Left ventricle myocardium inferior (tissue), 1 donor: Measurements from ENCODE around the gene FOXJ3. TPM values are rescaled to one million over a fixed set of nuclear protein-coding genes. Genes with fewer than 3 reads are reported as not detected.

Experiments
- DNase-seq: peaks from one replicate; pipeline ENCODE4 v3.0.0-alpha.2; 2020
- H3K27ac ChIP-seq: fragments of 200-600 bp; replicated peaks from 2 replicates; pipeline ENCODE4 v1.8.0; 2021
- H3K27me3 ChIP-seq: fragments of 200-600 bp; 2 replicates; pipeline ENCODE4 v1.8.0; 2021; ENCODE audit warnings: low read depth
- H3K36me3 ChIP-seq: fragments of 200-600 bp; 2 replicates; pipeline ENCODE4 v1.8.0; 2021
- H3K4me1 ChIP-seq: fragments of 200-600 bp; 2 replicates; pipeline ENCODE4 v1.8.0; 2021
- H3K4me3 ChIP-seq: fragments of 200-600 bp; 2 replicates; pipeline ENCODE4 v1.8.0; 2021; ENCODE audit warnings: mild to moderate bottlenecking, moderate library complexity
- H3K9me3 ChIP-seq: fragments of 200-600 bp; replicated peaks from 2 replicates; pipeline ENCODE4 v1.8.0; 2021
- intact Hi-C: fragments of 100-400 bp; cut with micrococcal nuclease; formaldehyde crosslinking; loops from one replicate; pipeline ENCODE4 v1.11.0; 2022
- total RNA-seq: library from RNA; stranded (reverse); fragmentation: NEBNext Ultra II Directional; extraction: Animal tissue kit (Norgen Biotek cat#: 25700); gene quantifications from one replicate; pipeline ENCODE4 v1.2.1, GENCODE V29; 2021
- TF ChIP-seq, protein P1 (sequence below): fragments of 200-600 bp; IDR thresholded peaks from 2 replicates; pipeline ENCODE4 v1.8.0; 2021; ENCODE audit warnings: antibody characterized with exemption, mild to moderate bottlenecking, borderline replicate concordance
- donor health status: DM: no; HTN: yes; CAD: no; lungs with severe emphysema.

Gene FOXJ3
- total RNA-seq, 1 donor from 2014 or later = 40.7 TPM

DNA sequence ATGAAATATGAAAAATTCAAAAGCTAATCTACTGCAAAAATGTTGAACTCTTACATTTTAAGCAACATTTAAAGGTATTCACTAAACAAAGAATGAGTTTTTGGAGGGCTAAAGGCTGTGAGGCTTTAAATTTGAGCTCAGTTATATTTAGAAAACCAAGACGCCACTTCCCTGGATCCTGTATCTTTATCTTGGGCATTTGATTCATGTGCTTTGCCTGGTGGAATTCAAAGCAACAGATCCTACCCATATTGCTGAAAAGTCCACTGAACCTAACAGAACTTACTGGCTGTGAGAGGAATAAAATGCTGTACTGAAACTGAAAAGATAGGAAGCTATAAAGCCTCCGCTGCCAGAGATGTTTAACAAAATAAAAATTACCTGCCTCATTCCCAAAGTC, 14.3 kb downstream of the FOXJ3 start:
- intact Hi-C loops = no loop called here
- H3K27me3 ChIP-seq = no peaks in the 10 kb centered on the region
- H3K36me3 ChIP-seq = no peaks in the 10 kb centered on the region
- TF ChIP-seq, protein P1, sequence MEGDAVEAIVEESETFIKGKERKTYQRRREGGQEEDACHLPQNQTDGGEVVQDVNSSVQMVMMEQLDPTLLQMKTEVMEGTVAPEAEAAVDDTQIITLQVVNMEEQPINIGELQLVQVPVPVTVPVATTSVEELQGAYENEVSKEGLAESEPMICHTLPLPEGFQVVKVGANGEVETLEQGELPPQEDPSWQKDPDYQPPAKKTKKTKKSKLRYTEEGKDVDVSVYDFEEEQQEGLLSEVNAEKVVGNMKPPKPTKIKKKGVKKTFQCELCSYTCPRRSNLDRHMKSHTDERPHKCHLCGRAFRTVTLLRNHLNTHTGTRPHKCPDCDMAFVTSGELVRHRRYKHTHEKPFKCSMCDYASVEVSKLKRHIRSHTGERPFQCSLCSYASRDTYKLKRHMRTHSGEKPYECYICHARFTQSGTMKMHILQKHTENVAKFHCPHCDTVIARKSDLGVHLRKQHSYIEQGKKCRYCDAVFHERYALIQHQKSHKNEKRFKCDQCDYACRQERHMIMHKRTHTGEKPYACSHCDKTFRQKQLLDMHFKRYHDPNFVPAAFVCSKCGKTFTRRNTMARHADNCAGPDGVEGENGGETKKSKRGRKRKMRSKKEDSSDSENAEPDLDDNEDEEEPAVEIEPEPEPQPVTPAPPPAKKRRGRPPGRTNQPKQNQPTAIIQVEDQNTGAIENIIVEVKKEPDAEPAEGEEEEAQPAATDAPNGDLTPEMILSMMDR = no peak
- H3K27ac ChIP-seq = peak overlapping the region; percentile 80
- peaks cover 92% of the 10 kb centered on the region for H3K4me1 ChIP-seq
- no peak for DNase-seq
- H3K4me3 ChIP-seq = peak overlapping the region; percentile 29
- H3K9me3 ChIP-seq = no peaks in the 10 kb centered on the region

DNA sequence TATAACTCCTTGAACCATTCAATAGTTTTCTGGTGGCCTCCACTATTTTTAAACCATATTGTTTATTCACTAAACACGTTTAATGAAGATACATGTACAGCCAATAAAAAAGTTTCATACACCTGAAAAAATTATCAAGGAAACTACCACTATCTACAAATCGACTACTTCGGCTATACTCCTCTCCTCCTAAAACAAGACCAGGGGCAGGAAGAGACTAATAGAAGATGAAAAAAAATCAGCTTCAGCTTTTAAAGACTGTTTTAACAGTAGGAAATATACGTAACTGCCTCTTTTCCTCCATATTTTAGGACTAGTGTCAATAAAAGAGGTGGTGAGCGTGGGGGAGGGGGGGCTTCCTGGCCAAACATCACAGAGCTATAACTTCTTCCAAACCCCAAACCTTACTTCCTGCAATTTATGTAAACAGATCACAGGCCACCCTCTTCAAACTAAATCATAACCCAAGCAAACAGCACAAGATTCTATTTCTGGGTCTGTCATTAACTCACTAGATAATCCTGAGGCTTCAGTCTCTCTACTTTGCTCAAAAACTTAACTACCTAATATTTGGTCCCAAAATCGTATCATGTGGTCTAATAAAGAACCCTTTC, 15.1 kb downstream of the FOXJ3 start:
- H3K4me1 ChIP-seq = peaks cover 92% of the 10 kb centered on the region
- intact Hi-C loops = no loop called here
- H3K27ac ChIP-seq = peak overlapping the region; percentile 80
- TF ChIP-seq, protein P1 = no peak
- no peak for DNase-seq
- H3K27me3 ChIP-seq = no peaks in the 10 kb centered on the region
- H3K4me3 ChIP-seq = peak overlapping the region; percentile 29
- no peaks in the 10 kb centered on the region for H3K36me3 ChIP-seq
- no peaks in the 10 kb centered on the region for H3K9me3 ChIP-seq

DNA sequence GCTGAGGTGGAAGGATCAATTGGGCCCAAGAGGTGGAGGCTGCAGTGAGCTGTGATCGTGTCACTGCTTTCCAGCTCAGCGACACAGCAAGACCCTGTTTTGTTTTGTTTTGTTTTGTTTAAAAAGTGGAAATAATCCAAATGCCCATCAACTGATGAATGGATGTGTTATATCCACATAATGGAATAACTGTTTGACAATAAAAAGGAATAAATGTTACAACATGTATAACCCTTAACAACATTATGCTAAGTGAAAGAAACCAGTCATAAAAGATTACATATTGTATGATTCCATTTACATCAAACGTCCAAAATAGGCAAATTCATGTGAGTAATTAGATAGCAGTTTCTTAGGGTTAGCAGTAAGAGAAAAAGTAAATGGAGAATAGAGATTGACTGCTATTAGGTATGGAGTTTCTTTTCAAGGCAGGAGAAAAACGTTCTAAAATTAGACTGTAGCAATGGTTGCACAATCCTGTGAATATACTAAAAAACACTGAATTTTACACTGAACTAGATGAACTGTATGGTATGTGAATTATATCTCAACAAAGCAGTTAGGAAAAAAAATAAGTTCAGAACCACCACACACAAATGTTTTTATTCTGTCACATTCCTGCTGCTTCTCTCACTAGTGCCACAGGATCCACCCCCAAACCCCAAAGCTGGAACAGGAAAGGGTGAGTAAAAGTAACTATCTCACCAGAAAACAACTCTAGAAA, 15.7 kb downstream of the FOXJ3 start:
- no peak for DNase-seq
- Histone ChIP-seq H3K9me3 (no peaks in the 10 kb centered on the region), H3K27ac (peak overlapping the region; percentile 80), H3K4me1 (peaks cover 92% of the 10 kb centered on the region), H3K36me3 (no peaks in the 10 kb centered on the region), H3K27me3 (no peaks in the 10 kb centered on the region), H3K4me3 (peak overlapping the region; percentile 29)
- intact Hi-C loops = no loop called here
- TF ChIP-seq, protein P1 = no peak

DNA sequence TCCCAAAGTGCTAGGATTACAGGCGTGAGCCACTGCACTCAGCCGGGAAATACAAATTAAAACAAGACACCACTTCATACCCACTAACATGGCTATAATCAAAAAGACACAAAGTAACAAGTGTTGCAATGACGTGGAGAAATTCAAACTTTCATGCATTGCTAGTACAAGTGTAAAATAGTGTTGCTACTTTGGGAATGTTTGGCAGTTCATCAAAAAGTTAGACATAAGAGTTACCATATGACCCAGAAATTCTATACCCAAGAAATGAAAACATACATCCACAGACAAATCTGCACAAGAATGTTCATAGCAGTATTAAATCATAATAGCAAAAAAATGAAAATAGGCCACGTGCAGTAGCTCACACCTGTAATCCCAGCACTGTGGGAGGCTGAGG, 16.4 kb downstream of the FOXJ3 start:
- Histone ChIP-seq H3K9me3 (no peaks in the 10 kb centered on the region), H3K27me3 (no peaks in the 10 kb centered on the region), H3K27ac (peak overlapping the region; percentile 80), H3K4me1 (peaks cover 95% of the 10 kb centered on the region), H3K36me3 (no peaks in the 10 kb centered on the region), H3K4me3 (no peak overlapping the region)
- TF ChIP-seq, protein P1 = no peak
- no peak for DNase-seq
- intact Hi-C loops = no loop called here

DNA sequence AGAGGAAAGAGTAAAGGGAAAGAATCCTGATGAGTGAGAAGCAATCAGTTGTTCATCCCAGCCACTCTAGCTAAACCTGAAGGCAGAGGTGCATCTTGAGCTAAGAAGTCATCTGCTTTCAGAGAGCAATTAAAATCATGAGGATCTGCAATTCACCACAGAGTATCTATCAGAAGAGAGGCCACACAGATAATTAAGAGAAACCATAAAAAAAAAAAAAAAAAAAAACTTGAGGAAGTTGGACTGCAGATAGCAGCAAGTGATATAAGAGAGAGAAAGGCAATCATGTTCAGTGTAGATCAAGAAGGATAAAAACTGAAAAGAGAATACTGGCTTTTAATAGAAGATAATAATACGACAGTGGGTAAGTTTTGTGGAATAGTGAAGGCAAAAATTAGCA, 17.7 kb downstream of the FOXJ3 start:
- H3K4me1 ChIP-seq = peaks cover 95% of the 10 kb centered on the region
- H3K4me3 ChIP-seq = no peak overlapping the region
- TF ChIP-seq, protein P1 = no peak
- no peak for DNase-seq
- intact Hi-C loops = no loop called here
- no peaks in the 10 kb centered on the region for H3K27me3 ChIP-seq
- no peaks in the 10 kb centered on the region for H3K36me3 ChIP-seq
- no peaks in the 10 kb centered on the region for H3K9me3 ChIP-seq
- H3K27ac ChIP-seq = no peak overlapping the region
